Stomach (tissue), 4 donors: Measurements from ENCODE around the gene TRPT1.

Experiments
- POLR2A ChIP-seq, 4 donors: fragments of 450-650 bp; IDR thresholded peaks; one replicate each; pipeline ENCODE4 v1.6.1; 2016; ENCODE audit warnings: antibody characterized with exemption in 4 of 4, control low read depth in 2 of 4, mild to moderate bottlenecking in 1 of 4, moderate library complexity in 1 of 4
- TF ChIP-seq, protein P1 (sequence below), 7 experiments: fragments of 450-650 bp in 4 of 7; fragments of 200-600 bp in 3 of 7; sonication (generic) in 3 of 7; IDR thresholded peaks; one replicate each; pipeline ENCODE4 v1.5.1; 2016 to 2019; ENCODE audit warnings: antibody characterized with exemption in 7 of 7, control low read depth in 2 of 7, mild to moderate bottlenecking in 1 of 7

DNA sequence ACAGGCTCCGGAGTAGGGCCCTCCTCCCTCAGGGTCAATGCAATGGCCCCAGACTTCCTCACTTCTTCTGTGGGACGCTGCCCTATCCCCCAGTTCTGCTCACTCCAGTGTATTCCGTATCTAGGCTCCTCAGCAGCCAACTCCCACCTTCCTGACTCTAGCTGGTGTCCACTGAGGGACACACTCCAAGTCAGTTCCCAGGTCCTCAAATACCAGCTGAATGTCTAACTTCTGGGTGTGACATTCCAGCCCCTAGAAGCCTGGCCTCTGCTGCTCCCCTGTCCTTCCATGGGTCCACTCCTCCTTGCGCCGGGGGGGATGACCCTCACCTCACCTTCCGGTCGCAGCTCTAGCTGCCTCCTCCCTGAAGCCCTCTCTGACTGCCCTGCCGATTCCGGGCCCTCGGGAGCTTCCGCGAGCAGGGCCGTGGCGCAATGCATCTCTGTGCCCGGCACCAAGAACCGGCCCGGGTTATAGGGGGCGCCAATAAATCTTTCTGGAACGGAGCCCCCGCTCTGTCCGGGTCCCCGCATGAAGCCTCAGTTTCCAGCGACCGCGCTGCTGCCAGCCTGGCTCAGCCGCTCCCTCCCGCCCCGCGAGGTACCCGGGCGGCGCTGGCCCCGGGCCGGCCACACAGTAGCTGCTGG lies 43.0 kb upstream of the TRPT1 start:
- TF ChIP-seq, protein P1, sequence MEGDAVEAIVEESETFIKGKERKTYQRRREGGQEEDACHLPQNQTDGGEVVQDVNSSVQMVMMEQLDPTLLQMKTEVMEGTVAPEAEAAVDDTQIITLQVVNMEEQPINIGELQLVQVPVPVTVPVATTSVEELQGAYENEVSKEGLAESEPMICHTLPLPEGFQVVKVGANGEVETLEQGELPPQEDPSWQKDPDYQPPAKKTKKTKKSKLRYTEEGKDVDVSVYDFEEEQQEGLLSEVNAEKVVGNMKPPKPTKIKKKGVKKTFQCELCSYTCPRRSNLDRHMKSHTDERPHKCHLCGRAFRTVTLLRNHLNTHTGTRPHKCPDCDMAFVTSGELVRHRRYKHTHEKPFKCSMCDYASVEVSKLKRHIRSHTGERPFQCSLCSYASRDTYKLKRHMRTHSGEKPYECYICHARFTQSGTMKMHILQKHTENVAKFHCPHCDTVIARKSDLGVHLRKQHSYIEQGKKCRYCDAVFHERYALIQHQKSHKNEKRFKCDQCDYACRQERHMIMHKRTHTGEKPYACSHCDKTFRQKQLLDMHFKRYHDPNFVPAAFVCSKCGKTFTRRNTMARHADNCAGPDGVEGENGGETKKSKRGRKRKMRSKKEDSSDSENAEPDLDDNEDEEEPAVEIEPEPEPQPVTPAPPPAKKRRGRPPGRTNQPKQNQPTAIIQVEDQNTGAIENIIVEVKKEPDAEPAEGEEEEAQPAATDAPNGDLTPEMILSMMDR (IDR thresholded peaks at IDR 0.05) = no peak
- no peak for TF ChIP-seq POLR2A (IDR thresholded peaks at IDR 0.05)
